KBM-7 (cell line): ENCODE data around the gene LACTBL1.
"Not testable (repeated sequence)": the region's sequence is repeated elsewhere in the genome, so short reads cannot be mapped to it uniquely, and the experiment has no call there.

Source experiments
- DNase-seq: peaks from one replicate; pipeline ENCODE4 v3.0.0-alpha.2; 2015
- in situ Hi-C: fragments of 300-500 bp; cut with MboI; formaldehyde crosslinking; loops from 2 replicates; pipeline ENCODE4 v1.14.3; 2020; ENCODE audit warnings: low sequenced_read_pairs, low pct_unique_long_range_greater_than_20kb, mixed read lengths

LACTBL1 gene

GRCh38 chr1:22980471-22980790, 7.8 kb upstream of the LACTBL1 start:
- DNase-seq, result not testable (repeated sequence)
- in situ Hi-C loops, result loop anchor here (25.0 kb wide), 1 partner anchor 207 kb away; no protein-coding TSS in a partner anchor

GRCh38 chr1:22978299-22978698, 5.6 kb upstream of the LACTBL1 start:
- in situ Hi-C loops, result loop anchor here (10.0 to 25.0 kb wide), 2 partner anchors 117 to 209 kb away; no protein-coding TSS in a partner anchor
- no peak for DNase-seq

DNA sequence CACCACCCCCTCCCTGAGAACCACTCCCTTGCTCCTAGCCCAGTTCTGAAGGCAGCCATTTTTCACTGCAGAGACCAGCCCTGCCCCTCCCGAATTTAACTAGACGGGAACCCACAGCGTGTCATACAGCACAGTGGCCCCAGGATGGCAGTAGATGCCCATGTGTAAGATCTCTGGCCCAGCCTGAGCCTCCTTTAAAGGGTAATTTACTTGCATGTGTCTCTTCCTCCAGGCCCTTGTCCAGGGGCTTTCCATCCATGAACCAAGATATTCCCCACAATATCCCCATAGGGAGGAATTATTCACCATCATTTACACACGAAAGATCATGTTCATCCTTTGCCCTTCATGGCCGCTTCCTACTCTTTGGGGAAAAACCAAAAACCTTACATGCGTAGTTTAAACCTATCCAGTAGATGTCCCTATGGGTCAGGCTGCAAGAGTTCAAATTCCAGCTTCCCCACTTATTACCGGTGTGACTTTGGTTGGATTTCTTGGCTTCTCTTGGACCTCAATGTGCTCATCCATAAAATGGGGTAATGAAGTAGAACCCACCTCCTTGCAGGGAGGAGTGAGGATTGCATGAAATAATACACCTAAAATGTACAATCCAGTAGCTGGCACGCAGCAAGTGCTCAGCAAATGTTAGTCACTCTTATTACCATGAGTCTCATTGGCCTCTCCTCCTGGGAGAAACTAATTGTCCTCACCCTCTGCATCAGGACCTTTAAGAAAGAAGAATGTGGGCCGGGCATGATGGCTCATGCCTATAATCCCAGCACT, 4.0 kb upstream of the LACTBL1 start:
- DNase-seq, result peak; percentile 87
- in situ Hi-C loops, result loop anchor here (10.0 to 25.0 kb wide), 2 partner anchors 118 to 211 kb away; no protein-coding TSS in a partner anchor

GRCh38 chr1:22976127-22976460, 3.4 kb upstream of the LACTBL1 start:
- in situ Hi-C loops, result loop anchor here (10.0 to 25.0 kb wide), 2 partner anchors 119 to 211 kb away; no protein-coding TSS in a partner anchor
- DNase-seq, result no peak

DNA sequence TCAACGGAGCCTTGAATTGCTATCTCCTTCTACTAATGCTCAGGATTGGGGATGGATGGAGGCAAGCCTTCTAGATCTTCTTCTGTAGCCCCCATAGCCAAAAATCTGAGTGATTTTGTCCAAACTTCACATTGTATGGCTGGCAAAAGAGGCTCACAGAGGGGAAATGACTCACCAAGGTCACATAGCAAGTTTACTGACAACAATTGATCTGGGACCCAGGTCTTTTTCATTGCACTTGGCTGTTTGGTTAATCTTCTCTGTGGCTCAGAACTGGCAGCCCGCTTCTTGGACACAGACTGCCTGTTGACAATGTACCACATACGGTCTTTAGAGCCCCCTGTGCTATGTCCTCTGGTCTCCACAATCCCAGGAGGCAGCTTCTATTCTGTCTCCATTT, 3.0 kb upstream of the LACTBL1 start:
- no peak for DNase-seq
- in situ Hi-C loops, result loop anchor here (10.0 to 25.0 kb wide), 2 partner anchors 119 to 212 kb away; no protein-coding TSS in a partner anchor

- in situ Hi-C loops, result loop anchor here (10.0 kb wide), 1 partner anchor 123 kb away; no protein-coding TSS in a partner anchor
- DNase-seq, result no peak
Observed at GRCh38 chr1:22971611-22972405, 858 bp downstream of the LACTBL1 start.

- in situ Hi-C loops, result loop anchor here (10.0 kb wide), 1 partner anchor 124 kb away; no protein-coding TSS in a partner anchor
- DNase-seq, result no peak
Observed at GRCh38 chr1:22971161-22971560, 1.5 kb downstream of the LACTBL1 start.

GRCh38 chr1:22970096-22970495, 2.6 kb downstream of the LACTBL1 start:
- in situ Hi-C loops, result loop anchor here (10.0 kb wide), 1 partner anchor 125 kb away; no protein-coding TSS in a partner anchor
- DNase-seq, result no peak

DNA sequence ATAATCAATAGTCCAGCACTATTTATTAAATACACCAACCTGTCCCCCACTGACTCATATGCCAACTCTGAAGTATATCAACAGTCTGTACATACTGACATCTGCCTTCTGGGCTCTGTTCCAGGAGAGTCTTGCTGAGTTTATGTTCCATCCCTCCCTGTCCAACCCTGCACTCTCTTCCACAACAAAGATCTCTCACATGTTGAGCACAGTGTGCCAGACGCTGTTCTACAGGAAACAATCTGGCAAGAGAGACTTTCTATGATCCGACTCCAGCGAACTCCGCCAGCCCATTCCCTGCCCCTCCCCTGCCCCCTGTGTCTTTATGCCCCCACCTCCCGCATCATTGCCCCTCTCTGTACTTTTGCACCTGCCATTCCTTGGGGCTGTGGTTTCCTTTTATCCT, 3.4 kb downstream of the LACTBL1 start:
- in situ Hi-C loops, result no loop called here
- no peak for DNase-seq

DNA sequence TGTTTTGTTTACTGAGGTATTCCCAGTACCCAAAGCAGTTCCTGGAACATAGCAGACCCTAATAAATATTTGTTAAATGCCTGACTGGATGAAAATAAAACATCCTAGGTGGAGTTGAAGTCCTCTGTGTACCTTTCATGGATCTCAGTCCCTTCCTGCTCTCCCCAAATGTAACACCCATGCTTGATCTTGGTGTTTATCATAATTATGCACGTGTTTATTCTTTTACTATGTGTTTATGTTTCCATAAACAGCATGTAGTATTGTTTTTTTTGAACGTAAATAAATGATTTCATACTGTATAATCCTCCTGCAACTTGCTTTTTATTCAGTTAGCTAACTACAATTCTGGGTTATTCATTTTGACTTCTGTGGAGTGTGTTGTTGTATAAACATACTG, 4.8 kb downstream of the LACTBL1 start:
- in situ Hi-C loops, result no loop called here
- DNase-seq, result no peak

- DNase-seq, result no peak
- in situ Hi-C loops, result no loop called here
Observed at GRCh38 chr1:22966309-22966708, 6.4 kb downstream of the LACTBL1 start.

DNA sequence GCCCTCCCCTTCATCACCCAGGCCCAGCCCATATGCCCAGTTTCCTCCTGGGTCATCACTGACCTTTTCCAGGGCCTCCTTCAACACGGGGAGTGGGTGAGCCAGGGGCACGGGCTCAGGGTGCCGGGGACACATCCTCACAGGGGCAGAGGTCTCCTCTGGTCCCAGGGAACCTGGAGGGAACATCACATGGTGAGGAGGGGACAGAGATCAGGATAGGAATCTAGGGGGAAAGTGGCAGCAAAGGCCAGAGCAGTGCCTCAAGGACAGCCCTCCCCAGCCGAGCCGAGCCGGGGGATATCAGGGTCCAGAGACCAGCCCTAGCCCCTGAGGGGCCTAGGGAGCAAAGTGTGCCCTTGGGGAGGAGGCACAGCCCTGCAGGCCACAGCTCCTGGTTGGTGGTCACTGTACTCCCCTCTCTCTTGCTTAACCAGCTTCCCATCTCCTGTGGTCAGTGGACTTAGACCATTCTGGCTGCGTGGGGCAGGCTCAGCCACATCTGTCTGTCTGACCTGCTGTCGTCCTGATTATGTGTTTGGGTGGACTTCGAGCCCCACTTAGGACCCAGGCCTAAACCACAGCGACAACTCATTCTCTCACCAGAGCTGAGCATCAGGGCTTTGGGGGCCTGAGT, 9.5 kb downstream of the LACTBL1 start:
- no peak for DNase-seq
- in situ Hi-C loops, result no loop called here

DNA sequence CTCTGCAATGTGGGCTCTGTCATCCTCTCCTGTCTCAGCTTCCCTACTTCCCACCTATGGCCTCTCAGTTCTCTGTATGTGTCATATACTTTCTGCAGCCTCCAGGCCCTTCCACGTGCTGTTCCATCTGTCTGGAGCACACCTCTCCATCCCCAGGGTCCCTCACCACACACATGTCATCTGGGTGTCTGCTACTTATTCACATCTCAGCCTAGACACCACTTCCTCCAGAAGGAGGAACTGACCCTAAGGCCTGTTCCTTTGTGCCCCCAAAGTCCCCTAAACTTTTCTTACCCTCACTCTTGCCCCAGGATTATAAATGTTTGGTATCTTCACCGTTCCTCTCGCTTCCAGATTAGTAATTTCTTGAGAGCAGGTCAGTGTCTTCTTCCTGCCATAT, 10.1 kb downstream of the LACTBL1 start:
- in situ Hi-C loops, result no loop called here
- DNase-seq, result no peak

DNA sequence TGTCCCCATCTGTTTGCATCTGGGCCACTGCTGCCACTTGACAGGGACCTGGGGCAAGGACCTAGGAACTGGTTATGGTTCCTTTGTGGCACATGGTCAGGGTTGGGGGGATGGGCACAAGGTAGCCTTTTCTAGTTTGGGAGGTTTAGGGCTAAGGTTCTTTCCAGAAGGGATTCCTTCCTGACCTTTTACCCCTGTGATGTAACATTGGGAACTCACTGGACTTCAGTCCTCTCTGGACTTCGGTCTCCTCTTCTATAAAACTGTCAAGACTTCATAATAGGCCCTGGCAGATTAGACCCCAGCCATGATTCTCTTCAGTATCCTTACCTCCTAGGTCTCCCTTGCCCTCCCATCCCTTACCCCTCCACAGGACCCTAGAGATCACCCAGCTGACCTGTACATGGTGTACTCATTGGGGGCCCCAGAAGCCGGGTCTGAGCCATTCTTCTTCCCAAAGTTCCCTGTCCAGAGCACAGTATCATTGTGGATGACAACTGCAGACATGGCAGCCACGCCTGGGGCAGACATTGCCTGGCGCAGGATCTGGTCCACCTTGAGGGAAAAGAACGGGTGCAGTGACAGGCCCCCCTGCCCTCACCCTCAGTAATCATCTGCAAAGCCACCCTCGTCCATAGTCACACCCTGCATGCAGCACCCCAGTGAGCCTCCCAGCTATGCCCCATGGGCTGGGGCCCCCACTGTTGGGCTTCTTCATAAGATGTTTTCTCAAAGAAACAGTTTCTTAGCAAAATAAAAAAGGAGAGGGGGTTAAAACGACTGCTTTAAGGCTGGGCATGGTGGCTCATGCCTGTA, 12.9 kb downstream of the LACTBL1 start:
- in situ Hi-C loops, result no loop called here
- no peak for DNase-seq

GRCh38 chr1:22958556-22958955, 14.1 kb downstream of the LACTBL1 start:
- in situ Hi-C loops, result no loop called here
- DNase-seq, result no peak

GRCh38 chr1:22957066-22957465, 15.6 kb downstream of the LACTBL1 start:
- no peak for DNase-seq
- in situ Hi-C loops, result no loop called here

GRCh38 chr1:22955146-22955545, 17.5 kb downstream of the LACTBL1 start:
- in situ Hi-C loops, result no loop called here
- no peak for DNase-seq

- in situ Hi-C loops, result no loop called here
- no peak for DNase-seq
Observed at GRCh38 chr1:22953740-22954141, 18.9 kb downstream of the LACTBL1 start.
